ENCODE results near the gene CRHR1.

CRHR1 gene

GRCh38 chr17:45869676-45870341 lies 85.7 kb downstream of the CRHR1 start:
- no peak for DNase-seq (ENCODE audit: low spot score)

DNA sequence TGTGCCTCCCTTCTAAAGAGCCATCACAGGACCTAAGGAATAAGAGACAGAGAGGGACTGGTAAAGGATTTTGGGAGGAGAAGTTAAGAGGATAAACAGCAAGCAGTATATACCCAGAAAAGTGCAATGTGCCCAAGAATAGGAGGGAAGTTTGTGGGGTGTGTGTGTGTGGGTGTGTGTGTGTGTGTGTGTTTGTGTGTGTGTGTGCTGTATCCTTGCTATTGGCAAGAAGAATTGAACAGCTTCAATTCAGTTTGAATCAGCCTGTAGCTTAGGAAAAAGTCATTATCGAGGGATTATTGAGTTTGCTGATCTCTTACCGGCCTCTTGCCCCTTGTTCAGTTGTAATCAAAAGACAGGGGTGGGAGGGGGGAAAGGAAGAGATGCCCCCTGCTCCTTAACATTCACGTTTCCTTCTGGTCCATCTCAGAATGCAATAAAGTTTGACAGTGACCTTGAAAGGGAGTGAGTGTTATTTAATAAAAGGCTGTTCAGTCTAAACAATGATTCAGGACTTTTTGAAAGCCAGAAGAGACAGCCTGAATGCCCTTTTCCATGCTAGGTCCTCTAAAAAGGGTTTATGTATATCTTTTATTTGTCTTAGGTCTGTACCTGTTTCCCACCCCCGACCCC lies 86.3 kb downstream of the CRHR1 start:
- no peak for DNase-seq (ENCODE audit: low spot score)

- no peak for DNase-seq (ENCODE audit: low spot score)
Observed at GRCh38 chr17:45871718-45872117, 87.6 kb downstream of the CRHR1 start.

- DNase-seq (ENCODE audit: low spot score): no peak
Observed at GRCh38 chr17:45873728-45874127, 89.6 kb downstream of the CRHR1 start.

GRCh38 chr17:45874151-45874550 lies 90.0 kb downstream of the CRHR1 start:
- DNase-seq (ENCODE audit: low spot score): no peak

DNA sequence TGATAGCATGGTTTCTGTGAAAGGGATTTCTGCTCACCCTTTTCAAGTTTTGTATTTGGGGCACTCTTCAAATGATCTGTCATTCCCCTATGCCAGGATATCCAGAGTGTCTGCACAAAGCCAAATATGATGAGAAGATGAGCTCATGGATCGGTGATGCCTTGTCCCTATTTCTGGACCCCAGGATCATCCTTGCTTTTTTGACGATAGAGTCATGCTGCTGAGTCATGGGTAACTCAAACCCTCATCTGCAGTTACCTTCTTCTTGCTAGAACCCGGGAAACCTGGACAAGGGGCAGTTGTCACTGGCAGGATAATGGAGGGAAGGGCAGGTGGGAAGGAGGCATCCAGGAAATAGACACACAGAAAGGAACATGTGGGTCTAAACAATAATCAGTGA lies 92.4 kb downstream of the CRHR1 start:
- no peak for DNase-seq (ENCODE audit: low spot score)

DNA sequence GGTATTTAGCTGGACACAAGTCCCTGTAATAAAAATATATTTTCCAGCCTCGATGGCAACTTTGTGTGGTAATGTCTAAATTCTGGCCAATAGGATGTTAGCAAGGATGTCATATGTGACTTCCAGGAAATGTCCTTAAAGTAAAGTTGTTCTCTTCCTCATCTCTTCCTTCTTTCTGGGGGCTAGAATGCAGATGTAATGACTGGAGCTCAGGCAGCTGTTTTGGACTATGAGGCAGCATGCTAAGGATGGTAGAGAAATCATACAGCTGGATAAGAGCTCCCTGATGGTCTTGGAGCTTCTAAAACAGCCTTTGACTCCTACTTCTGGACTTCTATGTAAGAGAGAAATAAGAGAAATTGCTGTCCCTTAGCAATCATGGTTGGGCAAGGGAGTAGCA lies 93.3 kb downstream of the CRHR1 start:
- no peak for DNase-seq (ENCODE audit: low spot score)

DNA sequence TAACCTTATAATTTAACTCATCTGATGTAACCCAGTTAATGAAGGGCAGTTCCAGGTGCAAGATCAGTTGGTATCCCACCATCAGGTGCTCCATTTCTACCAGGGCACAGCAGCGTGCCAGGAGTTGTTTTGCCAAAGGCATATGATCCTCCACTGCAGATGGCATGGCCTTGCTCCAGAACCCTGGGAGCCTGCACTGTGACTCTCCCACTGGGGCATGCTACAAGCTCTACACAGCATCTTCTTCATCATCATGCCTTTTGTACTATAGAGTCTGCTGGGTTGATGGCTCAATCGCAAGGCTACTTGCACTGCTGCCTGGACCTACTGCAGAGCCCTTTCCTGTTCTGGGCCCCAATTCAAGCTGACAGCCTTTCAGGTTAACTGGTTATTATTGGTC lies 98.9 kb downstream of the CRHR1 start:
- no peak for DNase-seq (ENCODE audit: low spot score)

Measured in putamen (tissue), 1 donor.